ENCODE data around the gene MARCHF10.
"Not testable (repeated sequence)": the region's sequence is repeated elsewhere in the genome, so short reads cannot be mapped to it uniquely, and the experiment has no call there.

MARCHF10 gene

DNA sequence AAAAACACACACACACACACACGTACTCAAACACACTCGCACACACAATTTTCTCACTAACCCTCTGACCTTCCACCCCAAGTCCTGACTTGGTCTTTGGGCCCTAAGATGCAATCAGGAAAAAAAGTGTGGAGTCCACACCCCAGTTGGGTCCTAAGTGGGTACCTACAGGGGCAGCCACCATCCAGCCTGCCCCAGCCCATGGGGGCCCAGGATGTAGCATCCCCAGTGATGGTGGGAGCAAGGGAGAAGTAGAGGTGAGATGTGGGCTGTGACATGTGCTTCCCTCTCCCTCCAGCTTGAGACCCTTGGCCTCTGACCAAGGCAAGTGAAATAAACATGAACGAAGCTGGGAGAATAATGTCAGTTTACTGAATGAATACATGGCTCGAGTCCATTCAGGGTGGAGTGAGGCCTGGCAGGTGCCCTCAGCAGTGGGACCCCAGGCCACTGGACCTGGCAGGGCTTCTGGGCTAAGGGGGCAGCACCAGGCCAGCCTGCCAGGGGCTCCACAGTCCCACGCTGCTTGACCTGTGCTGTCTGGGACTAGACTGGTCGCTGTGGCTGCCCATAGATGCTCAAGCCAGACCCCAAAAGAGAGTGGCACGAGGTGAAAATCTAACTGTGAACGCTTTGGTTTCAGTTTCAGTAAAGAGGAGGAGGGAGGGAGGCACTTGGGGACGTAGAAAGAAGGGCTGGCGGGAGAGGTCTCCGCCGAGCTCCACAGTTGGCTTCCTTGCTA, 107.0 kb downstream of the MARCHF10 start:
- WGBS (ENCODE audit: insufficient coverage): 83% methylated on average over 12 of the region's 12 CpGs
- ChIA-PET CTCF (interaction anchor here (1.2 to 2.8 kb wide), 2 partner anchors 268 to 270 kb away, joined by 4 to 9 read pairs; no protein-coding TSS in a partner anchor), POLR2A (no interaction called here)
- Histone ChIP-seq H3K9me3 (ENCODE audit: control extremely low read depth in 1 of 5, control insufficient read depth in 4 of 5, insufficient read depth in 2 of 5, low read depth in 1 of 5, low read length in 4 of 5) (no peaks in the 10 kb centered on the region), H3K27ac (ENCODE audit: insufficient read depth in 1 of 2, low read depth in 1 of 2, low read length in 2 of 2, poor library complexity in 1 of 2, severe bottlenecking in 2 of 2) (no peak overlapping the region), H3K4me3 (ENCODE audit: control insufficient read depth in 1 of 7, extremely low read depth in 1 of 7, insufficient read depth in 4 of 7, low read depth in 2 of 7, low read length in 6 of 7) (no peak overlapping the region), H3K36me3 (ENCODE audit: control insufficient read depth in 4 of 4, insufficient read depth in 4 of 4, low read length in 3 of 4) (no peaks in the 10 kb centered on the region), H3K4me1 (ENCODE audit: control extremely low read depth in 1 of 4, control insufficient read depth in 4 of 4, insufficient read depth in 4 of 4, low read length in 3 of 4) (peaks cover 0 to 14% (median 6%) of the 10 kb centered on the region in 4 experiments), H3K27me3 (replicated peaks in 2 of 5; ENCODE audit: control insufficient read depth in 4 of 5, insufficient read depth in 5 of 5, low read length in 4 of 5) (peaks cover 0 to 4% (median 0%) of the 10 kb centered on the region in 5 experiments)
- DNase-seq: peak in 1 of 3 donors; percentile 19

DNA sequence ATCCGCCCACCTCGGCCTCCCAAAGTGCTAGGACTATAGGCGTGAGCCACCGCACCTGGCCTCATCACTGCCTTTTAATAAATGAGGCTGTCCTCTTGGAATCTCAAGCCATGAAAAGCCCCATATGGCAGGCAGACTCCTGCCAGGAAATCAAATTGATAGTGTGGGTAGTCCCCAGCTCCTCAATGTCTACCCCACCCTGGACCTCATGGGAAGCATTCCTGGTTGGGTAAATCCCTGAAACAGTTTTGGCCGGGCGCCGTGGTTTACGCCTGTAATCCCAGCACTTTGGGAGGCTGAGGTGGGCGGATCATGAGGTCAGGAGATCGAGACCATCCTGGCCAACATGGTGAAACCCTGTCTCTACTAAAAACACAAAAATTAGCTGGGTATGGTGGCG, 109.7 kb downstream of the MARCHF10 start:
- H3K9me3 ChIP-seq (ENCODE audit: control extremely low read depth in 1 of 5, control insufficient read depth in 4 of 5, insufficient read depth in 2 of 5, low read depth in 1 of 5, low read length in 4 of 5); H3K4me1 ChIP-seq (ENCODE audit: control extremely low read depth in 1 of 4, control insufficient read depth in 4 of 4, insufficient read depth in 4 of 4, low read length in 3 of 4); DNase-seq; H3K27me3 ChIP-seq (replicated peaks in 2 of 5; ENCODE audit: control insufficient read depth in 4 of 5, insufficient read depth in 5 of 5, low read length in 4 of 5); H3K27ac ChIP-seq (ENCODE audit: insufficient read depth in 1 of 2, low read depth in 1 of 2, low read length in 2 of 2, poor library complexity in 1 of 2, severe bottlenecking in 2 of 2); H3K36me3 ChIP-seq (ENCODE audit: control insufficient read depth in 4 of 4, insufficient read depth in 4 of 4, low read length in 3 of 4); H3K4me3 ChIP-seq (ENCODE audit: control insufficient read depth in 1 of 7, extremely low read depth in 1 of 7, insufficient read depth in 4 of 7, low read depth in 2 of 7, low read length in 6 of 7); POLR2A ChIA-PET: not testable (repeated sequence)
- CTCF ChIA-PET: interaction anchor here (0.6 to 0.8 kb wide), 2 partner anchors 270 to 275 kb away, joined by 3 to 4 read pairs; no protein-coding TSS in a partner anchor
- WGBS (ENCODE audit: insufficient coverage): 91% methylated on average over 7 of the region's 11 CpGs

DNA sequence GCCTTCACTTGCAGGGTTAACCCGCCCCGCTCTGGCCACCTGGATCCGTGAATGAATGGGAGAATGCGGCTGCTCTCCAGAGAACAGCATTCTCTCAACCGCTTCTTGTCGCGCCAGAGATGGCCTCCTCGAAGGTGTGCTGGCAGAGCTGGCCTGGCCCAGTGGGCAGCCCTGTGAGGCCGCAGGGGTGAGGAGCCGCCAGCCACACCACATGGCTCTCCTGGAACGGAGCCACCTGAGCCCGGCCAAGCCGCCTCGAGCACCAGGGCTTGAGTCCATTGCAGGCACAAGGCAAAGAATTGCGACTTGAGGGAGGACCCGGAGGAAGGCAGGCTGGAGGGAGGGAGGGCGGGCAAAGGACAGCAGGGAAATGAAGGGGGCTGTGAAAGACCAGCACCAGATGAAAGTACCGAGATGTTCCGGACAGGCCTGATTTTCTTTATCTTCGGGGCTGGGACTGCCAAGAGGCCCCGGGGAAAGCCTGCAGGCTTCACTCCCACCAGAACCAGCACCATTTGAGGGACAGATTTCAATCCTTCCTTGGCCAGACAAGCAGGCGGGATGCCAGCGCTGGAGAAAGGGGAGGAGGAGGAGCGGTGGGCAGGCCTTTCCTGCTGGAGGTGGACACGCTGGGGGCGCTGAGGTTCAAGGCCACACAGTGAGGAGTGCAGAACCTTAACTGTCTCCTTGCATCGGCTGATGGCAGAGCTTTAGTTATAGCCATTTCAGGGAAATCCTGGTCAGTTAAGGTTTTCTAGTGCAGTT, 111.2 kb downstream of the MARCHF10 start:
- Histone ChIP-seq H3K27me3 (replicated peaks in 2 of 5; ENCODE audit: control insufficient read depth in 4 of 5, insufficient read depth in 5 of 5, low read length in 4 of 5) (no peaks in the 10 kb centered on the region), H3K9me3 (ENCODE audit: control extremely low read depth in 1 of 5, control insufficient read depth in 4 of 5, insufficient read depth in 2 of 5, low read depth in 1 of 5, low read length in 4 of 5) (no peaks in the 10 kb centered on the region), H3K36me3 (ENCODE audit: control insufficient read depth in 4 of 4, insufficient read depth in 4 of 4, low read length in 3 of 4) (peaks cover 0 to 2% (median 0%) of the 10 kb centered on the region in 4 experiments), H3K27ac (ENCODE audit: insufficient read depth in 1 of 2, low read depth in 1 of 2, low read length in 2 of 2, poor library complexity in 1 of 2, severe bottlenecking in 2 of 2) (no peak overlapping the region), H3K4me1 (ENCODE audit: control extremely low read depth in 1 of 4, control insufficient read depth in 4 of 4, insufficient read depth in 4 of 4, low read length in 3 of 4) (peaks cover 0 to 8% (median 5%) of the 10 kb centered on the region in 4 experiments), H3K4me3 (ENCODE audit: control insufficient read depth in 1 of 7, extremely low read depth in 1 of 7, insufficient read depth in 4 of 7, low read depth in 2 of 7, low read length in 6 of 7) (no peak overlapping the region)
- no peak for DNase-seq
- 96% methylated on average over 23 of the region's 27 CpGs for WGBS (ENCODE audit: insufficient coverage)
- ChIA-PET POLR2A (no interaction called here), CTCF (no interaction called here)

DNA sequence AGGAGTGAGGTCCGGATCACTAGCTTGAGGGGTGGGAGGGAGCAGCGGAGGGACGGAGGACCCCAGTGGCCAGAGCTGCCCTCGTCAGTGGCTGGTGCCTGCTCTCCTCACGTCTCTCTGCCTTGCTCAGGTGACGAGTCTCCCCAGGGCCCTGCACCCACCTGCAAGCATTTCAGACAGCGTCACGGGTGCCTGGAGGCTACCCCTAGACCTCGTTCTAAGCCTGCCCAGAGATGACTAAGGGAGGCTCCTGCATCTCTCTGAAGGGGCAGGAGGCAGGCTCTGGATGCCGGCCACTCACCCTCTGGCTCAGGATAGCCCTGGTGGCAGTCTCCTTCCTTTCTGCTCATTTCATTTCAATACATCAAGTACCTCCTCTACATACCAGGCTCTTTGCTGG, 111.9 kb downstream of the MARCHF10 start:
- peaks cover 0 to 4% (median 0%) of the 10 kb centered on the region in 4 experiments for H3K36me3 ChIP-seq (ENCODE audit: control insufficient read depth in 4 of 4, insufficient read depth in 4 of 4, low read length in 3 of 4)
- WGBS (ENCODE audit: insufficient coverage): 95% methylated on average over 10 of the region's 10 CpGs
- H3K27ac ChIP-seq (ENCODE audit: insufficient read depth in 1 of 2, low read depth in 1 of 2, low read length in 2 of 2, poor library complexity in 1 of 2, severe bottlenecking in 2 of 2): no peak overlapping the region
- no peaks in the 10 kb centered on the region for H3K27me3 ChIP-seq (replicated peaks in 2 of 5; ENCODE audit: control insufficient read depth in 4 of 5, insufficient read depth in 5 of 5, low read length in 4 of 5)
- ChIA-PET CTCF (no interaction called here), POLR2A (no interaction called here)
- no peak overlapping the region for H3K4me3 ChIP-seq (ENCODE audit: control insufficient read depth in 1 of 7, extremely low read depth in 1 of 7, insufficient read depth in 4 of 7, low read depth in 2 of 7, low read length in 6 of 7)
- peaks cover 0 to 8% (median 5%) of the 10 kb centered on the region in 4 experiments for H3K4me1 ChIP-seq (ENCODE audit: control extremely low read depth in 1 of 4, control insufficient read depth in 4 of 4, insufficient read depth in 4 of 4, low read length in 3 of 4)
- H3K9me3 ChIP-seq (ENCODE audit: control extremely low read depth in 1 of 5, control insufficient read depth in 4 of 5, insufficient read depth in 2 of 5, low read depth in 1 of 5, low read length in 4 of 5): no peaks in the 10 kb centered on the region
- DNase-seq: no peak

DNA sequence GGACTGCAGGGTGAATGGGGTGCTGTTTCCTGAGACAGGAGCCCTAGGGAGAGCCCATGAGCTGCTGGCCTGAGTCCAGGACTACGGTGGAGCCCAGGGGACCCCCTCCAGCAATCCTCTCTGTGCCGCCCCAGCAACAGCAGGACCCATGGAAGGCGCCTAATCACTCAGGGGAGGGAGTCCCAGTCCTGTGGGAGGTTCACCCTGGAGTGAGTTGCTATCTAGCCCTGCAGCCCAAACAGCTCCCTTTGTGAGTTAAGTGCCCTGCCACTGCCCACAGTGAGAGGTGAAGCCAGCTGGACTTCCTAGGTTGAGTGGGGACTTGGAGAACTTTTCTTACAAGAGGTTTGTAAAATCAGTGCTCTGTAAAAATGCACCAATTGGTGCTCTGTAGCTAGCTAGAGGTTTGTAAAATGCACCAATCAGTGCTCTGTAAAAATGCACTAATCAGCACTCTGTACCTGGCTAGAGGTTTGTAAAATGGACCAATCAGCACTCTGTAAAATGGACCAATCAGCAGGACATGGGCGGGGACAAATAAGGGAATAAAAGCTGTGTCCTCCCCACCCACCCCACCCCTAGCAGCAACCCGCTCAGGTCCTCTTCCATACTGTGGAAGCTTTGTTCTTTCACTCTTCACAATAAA, 112.9 kb downstream of the MARCHF10 start:
- H3K27me3 ChIP-seq (replicated peaks in 2 of 5; ENCODE audit: control insufficient read depth in 4 of 5, insufficient read depth in 5 of 5, low read length in 4 of 5); POLR2A ChIA-PET; H3K27ac ChIP-seq (ENCODE audit: insufficient read depth in 1 of 2, low read depth in 1 of 2, low read length in 2 of 2, poor library complexity in 1 of 2, severe bottlenecking in 2 of 2); H3K4me1 ChIP-seq (ENCODE audit: control extremely low read depth in 1 of 4, control insufficient read depth in 4 of 4, insufficient read depth in 4 of 4, low read length in 3 of 4); DNase-seq; H3K36me3 ChIP-seq (ENCODE audit: control insufficient read depth in 4 of 4, insufficient read depth in 4 of 4, low read length in 3 of 4); H3K4me3 ChIP-seq (ENCODE audit: control insufficient read depth in 1 of 7, extremely low read depth in 1 of 7, insufficient read depth in 4 of 7, low read depth in 2 of 7, low read length in 6 of 7); H3K9me3 ChIP-seq (ENCODE audit: control extremely low read depth in 1 of 5, control insufficient read depth in 4 of 5, insufficient read depth in 2 of 5, low read depth in 1 of 5, low read length in 4 of 5): not testable (repeated sequence)
- whole genome bisulfite sequencing (ENCODE audit: insufficient coverage): 88% methylated on average over 4 of the region's 5 CpGs
- CTCF ChIA-PET: interaction anchor here (2.0 kb wide), 1 partner anchor 28 kb away, joined by 5 read pairs; no protein-coding TSS in a partner anchor

DNA sequence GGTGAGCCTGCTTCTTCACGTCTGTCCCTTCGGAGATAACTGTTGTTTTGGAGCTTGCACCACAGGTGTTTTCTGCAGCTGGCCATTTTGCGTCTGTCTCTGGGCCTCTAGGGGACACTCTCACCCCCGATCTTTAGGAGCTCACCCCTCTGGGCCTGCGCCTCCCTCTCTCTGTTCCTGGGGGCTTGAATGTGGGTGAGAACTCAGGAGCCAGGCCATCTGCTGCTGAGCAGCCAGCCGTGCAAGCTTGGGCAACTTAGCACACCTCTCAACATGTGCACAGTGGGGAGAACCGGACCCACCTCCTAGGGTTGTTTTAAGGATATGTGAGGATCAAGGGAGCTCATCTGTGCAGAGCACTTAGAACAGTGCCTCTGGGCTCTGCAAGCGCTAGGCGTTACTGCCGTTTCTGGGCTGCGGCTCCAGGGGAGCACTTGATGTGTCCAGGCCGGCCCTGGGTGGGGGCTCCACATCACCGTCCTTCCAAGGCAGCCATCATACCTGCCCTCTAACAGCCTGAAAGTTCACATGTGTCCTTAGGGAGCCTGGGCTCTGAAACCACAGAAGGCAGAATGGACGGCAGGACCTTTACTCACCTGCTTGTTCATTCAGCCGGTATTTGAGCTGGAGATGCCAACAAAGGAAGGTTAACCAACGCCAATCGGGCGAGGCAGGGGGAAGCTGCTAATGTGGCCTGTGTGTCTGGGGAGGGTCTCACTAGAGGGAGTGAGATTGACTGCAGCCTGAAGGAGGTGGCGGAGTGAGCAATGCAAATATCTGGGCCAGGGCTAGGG, 114.3 kb downstream of the MARCHF10 start:
- Histone ChIP-seq H3K9me3 (ENCODE audit: control extremely low read depth in 1 of 5, control insufficient read depth in 4 of 5, insufficient read depth in 2 of 5, low read depth in 1 of 5, low read length in 4 of 5) (no peaks in the 10 kb centered on the region), H3K27me3 (replicated peaks in 2 of 5; ENCODE audit: control insufficient read depth in 4 of 5, insufficient read depth in 5 of 5, low read length in 4 of 5) (no peaks in the 10 kb centered on the region), H3K4me1 (ENCODE audit: control extremely low read depth in 1 of 4, control insufficient read depth in 4 of 4, insufficient read depth in 4 of 4, low read length in 3 of 4) (peaks cover 0 to 8% (median 5%) of the 10 kb centered on the region in 4 experiments), H3K4me3 (ENCODE audit: control insufficient read depth in 1 of 7, extremely low read depth in 1 of 7, insufficient read depth in 4 of 7, low read depth in 2 of 7, low read length in 6 of 7) (no peak overlapping the region), H3K36me3 (ENCODE audit: control insufficient read depth in 4 of 4, insufficient read depth in 4 of 4, low read length in 3 of 4) (peaks cover 0 to 11% (median 0%) of the 10 kb centered on the region in 4 experiments), H3K27ac (ENCODE audit: insufficient read depth in 1 of 2, low read depth in 1 of 2, low read length in 2 of 2, poor library complexity in 1 of 2, severe bottlenecking in 2 of 2) (no peak overlapping the region)
- 93% methylated on average over 19 of the region's 19 CpGs for WGBS (ENCODE audit: insufficient coverage)
- CTCF ChIA-PET: interaction anchor here (0.9 to 2.4 kb wide), 4 partner anchors 15 to 274 kb away, joined by 3 to 7 read pairs (median 4); no protein-coding TSS in a partner anchor
- POLR2A ChIA-PET: no interaction called here
- no peak for DNase-seq
